H9 (cell line): ENCODE measurements around the gene CATSPERB. TPM values are rescaled to one million over a fixed set of nuclear protein-coding genes. Genes with fewer than 3 reads are reported as not detected.

Experiments used
- DNase-seq: peaks from one replicate; pipeline ENCODE4 v3.0.0-alpha.2; 2017
- H2AFZ ChIP-seq: one replicate; pipeline ENCODE4 v1.6.1; 2013; ENCODE audit warnings: mild to moderate bottlenecking, low read length, control low read depth, moderate library complexity
- H2AK5ac ChIP-seq: 2 replicates; pipeline ENCODE4 v1.6.1; 2013; ENCODE audit warnings: low read length, control low read depth, mixed read lengths; ENCODE audit not compliant: insufficient read length
- H2BK120ac ChIP-seq: one replicate; pipeline ENCODE4 v1.6.1; 2013; ENCODE audit warnings: low read depth, mild to moderate bottlenecking, low read length, control low read depth, inconsistent platforms; ENCODE audit not compliant: poor library complexity, severe bottlenecking
- H2BK12ac ChIP-seq: 2 replicates; pipeline ENCODE4 v1.6.1; 2013; ENCODE audit warnings: low read length, control low read depth, mixed read lengths, low read depth; ENCODE audit not compliant: insufficient read length
- H2BK15ac ChIP-seq: 2 replicates; pipeline ENCODE4 v1.6.1; 2013; ENCODE audit warnings: low read depth, low read length, control low read depth
- H2BK20ac ChIP-seq: one replicate; pipeline ENCODE4 v1.6.1; 2013; ENCODE audit warnings: low read depth, mild to moderate bottlenecking, low read length, control low read depth, inconsistent platforms; ENCODE audit not compliant: poor library complexity, severe bottlenecking
- H2BK5ac ChIP-seq: 2 replicates; pipeline ENCODE4 v1.6.1; 2013; ENCODE audit warnings: low read length, control low read depth, mixed read lengths; ENCODE audit not compliant: insufficient read length
- H3K14ac ChIP-seq: 2 replicates; pipeline ENCODE4 v1.6.1; 2013; ENCODE audit warnings: low read length, control low read depth; ENCODE audit not compliant: insufficient read depth
- H3K18ac ChIP-seq: 2 replicates; pipeline ENCODE4 v1.6.1; 2013; ENCODE audit warnings: low read depth, mild to moderate bottlenecking, mixed read lengths, low read length, control low read depth; ENCODE audit not compliant: insufficient read length
- H3K23ac ChIP-seq: 2 replicates; pipeline ENCODE4 v1.6.1; 2013; ENCODE audit warnings: low read length, control low read depth, mixed read lengths, low read depth; ENCODE audit not compliant: insufficient read length
- H3K23me2 ChIP-seq: 2 replicates; pipeline ENCODE4 v1.6.1; 2013; ENCODE audit warnings: low read depth, mild to moderate bottlenecking, mixed read lengths, low read length, control low read depth; ENCODE audit not compliant: insufficient read length, poor library complexity, severe bottlenecking
- H3K27ac ChIP-seq: 2 replicates; pipeline ENCODE4 v1.5.1; 2013; ENCODE audit warnings: low read length, control low read depth, mixed read lengths, low read depth; ENCODE audit not compliant: insufficient read length
- H3K27me3 ChIP-seq: 2 replicates; pipeline ENCODE4 v1.6.1; 2013; ENCODE audit warnings: low read length, control low read depth, inconsistent platforms; ENCODE audit not compliant: insufficient read depth
- H3K4ac ChIP-seq: 2 replicates; pipeline ENCODE4 v1.6.1; 2013; ENCODE audit warnings: low read depth, mild to moderate bottlenecking, control low read depth, inconsistent platforms, low read length, moderate library complexity
- H3K4me1 ChIP-seq: 2 replicates; pipeline ENCODE4 v1.6.1; 2013; ENCODE audit warnings: low read length, control low read depth, inconsistent platforms; ENCODE audit not compliant: insufficient read depth
- H3K4me2 ChIP-seq: 2 replicates; pipeline ENCODE4 v1.6.1; 2013; ENCODE audit warnings: low read length, control low read depth, mixed read lengths; ENCODE audit not compliant: insufficient read length, insufficient read depth
- H3K56ac ChIP-seq: 2 replicates; pipeline ENCODE4 v1.6.1; 2013; ENCODE audit warnings: low read depth, mild to moderate bottlenecking, mixed read lengths, low read length, control low read depth; ENCODE audit not compliant: insufficient read length
- H3K79me1 ChIP-seq: 2 replicates; pipeline ENCODE4 v1.6.1; 2013; ENCODE audit warnings: low read depth, mild to moderate bottlenecking, moderate library complexity, low read length, control low read depth, inconsistent platforms; ENCODE audit not compliant: insufficient read depth, poor library complexity, severe bottlenecking
- H3K79me2 ChIP-seq: 2 replicates; pipeline ENCODE4 v1.6.1; 2013; ENCODE audit warnings: low read length, control low read depth, inconsistent platforms; ENCODE audit not compliant: insufficient read depth
- H3K9ac ChIP-seq: 2 replicates; pipeline ENCODE4 v1.6.1; 2013; ENCODE audit warnings: low read length, control low read depth, mixed read lengths; ENCODE audit not compliant: insufficient read length; ENCODE audit errors: extremely low read depth
- H3K9me3 ChIP-seq: one replicate; pipeline ENCODE4 v1.6.1; 2013; ENCODE audit warnings: low read depth, low read length, inconsistent platforms; ENCODE audit not compliant: control insufficient read depth
- H3T11ph ChIP-seq: one replicate; pipeline ENCODE4 v1.6.1; 2013; ENCODE audit warnings: mild to moderate bottlenecking, low read length, control low read depth, inconsistent platforms
- H4K20me1 ChIP-seq: one replicate; pipeline ENCODE4 v1.6.1; 2013; ENCODE audit not compliant: control insufficient read depth, insufficient read length, insufficient read depth
- H4K5ac ChIP-seq: 2 replicates; pipeline ENCODE4 v1.6.1; 2013; ENCODE audit warnings: low read depth, mild to moderate bottlenecking, mixed read lengths, low read length, control low read depth; ENCODE audit not compliant: insufficient read length
- H4K8ac ChIP-seq: replicated peaks from 2 replicates; pipeline ENCODE4 v1.6.1; 2013; ENCODE audit warnings: low read length, control low read depth, mixed read lengths, low read depth; ENCODE audit not compliant: insufficient read length
- H4K91ac ChIP-seq: 2 replicates; pipeline ENCODE4 v1.6.1; 2013; ENCODE audit warnings: low read depth, mild to moderate bottlenecking, moderate library complexity, mixed read lengths, low read length, control low read depth; ENCODE audit not compliant: insufficient read length
- H3K27ac Mint-ChIP-seq, 3 experiments: 2 replicates in 2 of 3; 3 replicates in 1 of 3; pipeline ENCODE4 v1.8.0; 2020 to 2021; ENCODE audit warnings: mixed read lengths in 3 of 3, mild to moderate bottlenecking in 1 of 3, moderate library complexity in 1 of 3
- H3K27me3 Mint-ChIP-seq: 2 replicates; pipeline ENCODE4 v1.8.0; 2021; ENCODE audit warnings: low read depth, mild to moderate bottlenecking, moderate library complexity, mixed read lengths
- H3K36me3 Mint-ChIP-seq, 3 experiments: 2 replicates in 2 of 3; 3 replicates in 1 of 3; pipeline ENCODE4 v1.8.0; 2020 to 2021; ENCODE audit warnings: low read depth in 3 of 3, mixed read lengths in 3 of 3; ENCODE audit not compliant: insufficient read depth in 1 of 3
- H3K4me1 Mint-ChIP-seq, 2 experiments: 2 replicates each; pipeline ENCODE4 v1.8.0; 2020; ENCODE audit warnings: mixed read lengths in 2 of 2
- H3K4me3 Mint-ChIP-seq, 2 experiments: 2 replicates in 1 of 2; 3 replicates in 1 of 2; pipeline ENCODE4 v1.8.0; 2020 to 2021; ENCODE audit warnings: mild to moderate bottlenecking in 2 of 2, mixed read lengths in 2 of 2, moderate library complexity in 1 of 2
- H3K9me3 Mint-ChIP-seq, 2 experiments: 2 replicates in 1 of 2; 3 replicates in 1 of 2; pipeline ENCODE4 v1.8.0; 2020; ENCODE audit warnings: mild to moderate bottlenecking in 2 of 2, mixed read lengths in 2 of 2, moderate library complexity in 1 of 2
- WGBS: extraction: QIAGEN DNeasy Blood & Tissue Kit; methylation state at CpG from one replicate; pipeline ENCODE4 v1.1.7; 2013; ENCODE audit warnings: missing lambda C conversion rate, low lambda C conversion rate, mixed read lengths; ENCODE audit not compliant: insufficient read length; ENCODE audit errors: extremely low coverage; 5-methylcytosine and 5-hydroxymethylcytosine counted together
- total RNA-seq: library from RNA; stranded (reverse); gene quantifications from 2 replicates; pipeline ENCODE4 v1.2.1, GENCODE V29; 2021
- TF ChIP-seq, protein P1 (sequence below): fragments of 200-600 bp; sonication (generic); conservative IDR thresholded peaks from 3 replicates; pipeline ENCODE4 v1.8.0; 2021; ENCODE audit warnings: antibody characterized with exemption, mild to moderate bottlenecking

Gene CATSPERB
- total RNA-seq, 1 experiment from 2014 or later, result 0.48 TPM

- Histone ChIP-seq H3T11ph (no peak overlapping the region), H2AK5ac (no peak overlapping the region), H3K4me1 (no peaks in the 10 kb centered on the region), H3K27ac (no peak overlapping the region), H2BK5ac (no peak overlapping the region), H3K9me3 (no peaks in the 10 kb centered on the region), H3K4ac (no peak overlapping the region), H2AFZ (no peak overlapping the region), H2BK120ac (no peak overlapping the region), H3K4me2 (no peak overlapping the region), H3K23ac (no peak overlapping the region), H4K20me1 (no peaks in the 10 kb centered on the region), H3K79me1 (no peaks in the 10 kb centered on the region), H2BK20ac (no peak overlapping the region), H3K56ac (no peak overlapping the region), H2BK12ac (no peak overlapping the region), H3K14ac (no peak overlapping the region), H2BK15ac (no peak overlapping the region), H4K91ac (no peak overlapping the region), H3K23me2 (no peaks in the 10 kb centered on the region), H3K79me2 (no peaks in the 10 kb centered on the region), H4K5ac (no peak overlapping the region), H4K8ac (no peak overlapping the region), H3K18ac (no peak overlapping the region), H3K9ac (no peak overlapping the region), H3K27me3 (no peaks in the 10 kb centered on the region)
- no peaks in the 10 kb centered on the region for H3K27me3 Mint-ChIP-seq
- DNase-seq, result no peak
- H3K9me3 Mint-ChIP-seq, result no peaks in the 10 kb centered on the region
- no peak overlapping the region for H3K27ac Mint-ChIP-seq
- H3K36me3 Mint-ChIP-seq, result no peaks in the 10 kb centered on the region
- H3K4me3 Mint-ChIP-seq, result no peak overlapping the region
- TF ChIP-seq, protein P1, sequence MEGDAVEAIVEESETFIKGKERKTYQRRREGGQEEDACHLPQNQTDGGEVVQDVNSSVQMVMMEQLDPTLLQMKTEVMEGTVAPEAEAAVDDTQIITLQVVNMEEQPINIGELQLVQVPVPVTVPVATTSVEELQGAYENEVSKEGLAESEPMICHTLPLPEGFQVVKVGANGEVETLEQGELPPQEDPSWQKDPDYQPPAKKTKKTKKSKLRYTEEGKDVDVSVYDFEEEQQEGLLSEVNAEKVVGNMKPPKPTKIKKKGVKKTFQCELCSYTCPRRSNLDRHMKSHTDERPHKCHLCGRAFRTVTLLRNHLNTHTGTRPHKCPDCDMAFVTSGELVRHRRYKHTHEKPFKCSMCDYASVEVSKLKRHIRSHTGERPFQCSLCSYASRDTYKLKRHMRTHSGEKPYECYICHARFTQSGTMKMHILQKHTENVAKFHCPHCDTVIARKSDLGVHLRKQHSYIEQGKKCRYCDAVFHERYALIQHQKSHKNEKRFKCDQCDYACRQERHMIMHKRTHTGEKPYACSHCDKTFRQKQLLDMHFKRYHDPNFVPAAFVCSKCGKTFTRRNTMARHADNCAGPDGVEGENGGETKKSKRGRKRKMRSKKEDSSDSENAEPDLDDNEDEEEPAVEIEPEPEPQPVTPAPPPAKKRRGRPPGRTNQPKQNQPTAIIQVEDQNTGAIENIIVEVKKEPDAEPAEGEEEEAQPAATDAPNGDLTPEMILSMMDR, result no peak
- peaks cover 0 to 3% of the 10 kb centered on the region in 2 experiments; a peak in 2 of 4 replicates for H3K4me1 Mint-ChIP-seq
- no CpG with 5 or more reads among the region's 2 CpGs for WGBS
Observed at GRCh38 chr14:91770185-91770584, 38.3 kb upstream of the CATSPERB start.
